HG02588 (cell line): ENCODE data around the gene MEMO1.
"Not testable (repeated sequence)": the region's sequence is repeated elsewhere in the genome, so short reads cannot be mapped to it uniquely, and the experiment has no call there.

Experiments used
- ATAC-seq: cut with Tn5 transposase; IDR thresholded peaks from one replicate; pipeline ENCODE4 v1.9.1; 2021; ENCODE audit warnings: mild to moderate bottlenecking, moderate library complexity; ENCODE audit not compliant: unreplicated experiment

MEMO1 gene

GRCh38 chr2:31958140-31958717 lies 52.6 kb downstream of the MEMO1 start:
- no peak for ATAC-seq

- ATAC-seq = no peak
These were observed 53.3 kb downstream of the MEMO1 start for GRCh38 chr2:31957354-31958139.

- ATAC-seq = peak; percentile 49
These were observed 53.9 kb downstream of the MEMO1 start for GRCh38 chr2:31956934-31957333.

GRCh38 chr2:31956312-31956711 lies 54.5 kb downstream of the MEMO1 start:
- ATAC-seq = no peak

GRCh38 chr2:31953095-31953494 lies 57.7 kb downstream of the MEMO1 start:
- ATAC-seq = not testable (repeated sequence)

- no peak for ATAC-seq
These were observed 59.8 kb downstream of the MEMO1 start for GRCh38 chr2:31950946-31951562.

GRCh38 chr2:31947871-31948270 lies 62.9 kb downstream of the MEMO1 start:
- no peak for ATAC-seq

GRCh38 chr2:31946838-31947237 lies 64.0 kb downstream of the MEMO1 start:
- no peak for ATAC-seq

GRCh38 chr2:31945572-31945935 lies 65.3 kb downstream of the MEMO1 start:
- no peak for ATAC-seq

- ATAC-seq = no peak
These were observed 65.8 kb downstream of the MEMO1 start for GRCh38 chr2:31944828-31945571.

- no peak for ATAC-seq
These were observed 67.1 kb downstream of the MEMO1 start for GRCh38 chr2:31943636-31944225.

- ATAC-seq = no peak
These were observed 69.9 kb downstream of the MEMO1 start for GRCh38 chr2:31940920-31941319.

- no peak for ATAC-seq
These were observed 73.1 kb downstream of the MEMO1 start for GRCh38 chr2:31937741-31938140.

GRCh38 chr2:31935370-31935769 lies 75.4 kb downstream of the MEMO1 start:
- no peak for ATAC-seq

GRCh38 chr2:31933066-31933465 lies 77.7 kb downstream of the MEMO1 start:
- no peak for ATAC-seq

GRCh38 chr2:31932589-31932988 lies 78.2 kb downstream of the MEMO1 start:
- ATAC-seq = no peak

GRCh38 chr2:31931916-31932315 lies 78.9 kb downstream of the MEMO1 start:
- ATAC-seq = no peak

GRCh38 chr2:31925517-31925916 lies 85.3 kb downstream of the MEMO1 start:
- no peak for ATAC-seq

GRCh38 chr2:31923662-31924061 lies 87.1 kb downstream of the MEMO1 start:
- no peak for ATAC-seq

- no peak for ATAC-seq
These were observed 88.0 kb downstream of the MEMO1 start for GRCh38 chr2:31922542-31923408.
